ENCODE measurements around the gene CTNNA3.

Gene CTNNA3

GRCh38 chr10:66714741-66715140 lies 981.3 kb downstream of the CTNNA3 start:
- H3K4me3 ChIP-seq (ENCODE audit: low read depth, low read length): no peak overlapping the region
- no peak for TF ChIP-seq CTCF (IDR thresholded peaks at IDR 0.05; ENCODE audit: control insufficient read depth, extremely low read depth, insufficient read depth)
- DNase-seq (ENCODE audit: low read depth): no peak

- no peak for DNase-seq (ENCODE audit: low read depth)
- TF ChIP-seq CTCF (IDR thresholded peaks at IDR 0.05; ENCODE audit: control insufficient read depth, extremely low read depth, insufficient read depth): no peak
- H3K4me3 ChIP-seq (ENCODE audit: low read depth, low read length): no peak overlapping the region
These were observed 982.6 kb downstream of the CTNNA3 start for GRCh38 chr10:66713387-66713786.

- TF ChIP-seq CTCF (IDR thresholded peaks at IDR 0.05; ENCODE audit: control insufficient read depth, extremely low read depth, insufficient read depth): no peak
- no peak overlapping the region for H3K4me3 ChIP-seq (ENCODE audit: low read depth, low read length)
- DNase-seq (ENCODE audit: low read depth): no peak
These were observed 997.9 kb downstream of the CTNNA3 start for GRCh38 chr10:66698069-66698468.

GRCh38 chr10:66695046-66695445 lies 1000.9 kb downstream of the CTNNA3 start:
- TF ChIP-seq CTCF (IDR thresholded peaks at IDR 0.05; ENCODE audit: control insufficient read depth, extremely low read depth, insufficient read depth): no peak
- DNase-seq (ENCODE audit: low read depth): no peak
- no peak overlapping the region for H3K4me3 ChIP-seq (ENCODE audit: low read depth, low read length)

GRCh38 chr10:66684581-66684980 lies 1011.4 kb downstream of the CTNNA3 start:
- H3K4me3 ChIP-seq (ENCODE audit: low read depth, low read length): no peak overlapping the region
- TF ChIP-seq CTCF (IDR thresholded peaks at IDR 0.05; ENCODE audit: control insufficient read depth, extremely low read depth, insufficient read depth): no peak
- DNase-seq (ENCODE audit: low read depth): no peak

- H3K4me3 ChIP-seq (ENCODE audit: low read depth, low read length): no peak overlapping the region
- no peak for DNase-seq (ENCODE audit: low read depth)
- TF ChIP-seq CTCF (IDR thresholded peaks at IDR 0.05; ENCODE audit: control insufficient read depth, extremely low read depth, insufficient read depth): no peak
These were observed 1015.1 kb downstream of the CTNNA3 start for GRCh38 chr10:66680886-66681285.

- no peak for DNase-seq (ENCODE audit: low read depth)
- H3K4me3 ChIP-seq (ENCODE audit: low read depth, low read length): no peak overlapping the region
- TF ChIP-seq CTCF (IDR thresholded peaks at IDR 0.05; ENCODE audit: control insufficient read depth, extremely low read depth, insufficient read depth): no peak
These were observed 1017.5 kb downstream of the CTNNA3 start for GRCh38 chr10:66678521-66678920.

All from LNCaP clone FGC (cell line).